NT2/D1 (cell line): ENCODE measurements around the gene KIT.

Experiments used
- DNase-seq: peaks from one replicate; pipeline ENCODE4 v3.0.0-alpha.2; 2011; ENCODE audit warnings: low read depth, low spot score
- H3K27me3 ChIP-seq: 2 replicates; pipeline ENCODE4 v1.6.0; 2011; ENCODE audit warnings: mild to moderate bottlenecking; ENCODE audit not compliant: insufficient read length, insufficient read depth
- H3K36me3 ChIP-seq: 2 replicates; pipeline ENCODE4 v1.6.1; 2011; ENCODE audit warnings: mild to moderate bottlenecking, low read length, mixed read lengths; ENCODE audit not compliant: insufficient read depth, insufficient read length
- H3K4me1 ChIP-seq: 2 replicates; pipeline ENCODE4 v1.5.1; 2011; ENCODE audit not compliant: insufficient read depth, insufficient read length
- H3K4me3 ChIP-seq: 2 replicates; pipeline ENCODE4 v1.5.1; 2011; ENCODE audit warnings: low read depth; ENCODE audit not compliant: insufficient read length
- H3K9ac ChIP-seq: 2 replicates; pipeline ENCODE4 v1.6.0; 2011; ENCODE audit warnings: low read depth; ENCODE audit not compliant: insufficient read length
- H3K9me3 ChIP-seq: 2 replicates; pipeline ENCODE4 v1.5.1; 2011; ENCODE audit warnings: mild to moderate bottlenecking, low read length; ENCODE audit not compliant: insufficient read depth
- SUZ12 ChIP-seq: IDR thresholded peaks from 2 replicates; pipeline ENCODE4 v1.6.1; 2011; ENCODE audit not compliant: insufficient read length, insufficient read depth; ENCODE audit errors: extremely low read depth
- YY1 ChIP-seq: IDR thresholded peaks from 2 replicates; pipeline ENCODE4 v1.6.1; 2011; ENCODE audit not compliant: insufficient read length, insufficient read depth
- ZNF274 ChIP-seq: IDR thresholded peaks from 2 replicates; pipeline ENCODE4 v1.6.1; 2011; ENCODE audit warnings: mild to moderate bottlenecking, low read depth, low read length

The KIT gene

DNA sequence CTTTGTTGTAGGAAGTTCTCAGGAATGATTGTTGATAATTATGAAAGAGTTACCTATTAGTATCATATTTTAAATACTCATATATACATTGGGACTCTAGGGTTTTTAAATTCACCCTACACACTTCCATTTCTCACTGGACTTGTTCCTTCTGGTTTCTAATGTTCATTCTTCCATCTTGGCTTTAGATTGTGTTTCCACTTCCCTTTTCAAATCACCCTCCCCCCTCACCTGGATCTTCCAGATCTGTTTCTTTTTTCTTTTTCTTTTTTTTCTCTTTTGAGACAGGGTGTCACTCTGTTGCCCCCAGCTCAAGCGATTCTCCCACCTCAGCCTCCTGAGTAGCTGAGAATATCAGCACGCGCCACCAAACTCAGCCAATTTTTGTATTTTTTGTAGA lies 6.7 kb upstream of the KIT start:
- Histone ChIP-seq H3K9ac (no peak overlapping the region), H3K4me1 (no peaks in the 10 kb centered on the region), H3K4me3 (no peak overlapping the region), H3K27me3 (peaks cover 14% of the 10 kb centered on the region), H3K36me3 (no peaks in the 10 kb centered on the region), H3K9me3 (no peaks in the 10 kb centered on the region)
- DNase-seq: no peak
- no peak for TF ChIP-seq YY1
- TF ChIP-seq ZNF274: no peak
- TF ChIP-seq SUZ12: no peak

DNA sequence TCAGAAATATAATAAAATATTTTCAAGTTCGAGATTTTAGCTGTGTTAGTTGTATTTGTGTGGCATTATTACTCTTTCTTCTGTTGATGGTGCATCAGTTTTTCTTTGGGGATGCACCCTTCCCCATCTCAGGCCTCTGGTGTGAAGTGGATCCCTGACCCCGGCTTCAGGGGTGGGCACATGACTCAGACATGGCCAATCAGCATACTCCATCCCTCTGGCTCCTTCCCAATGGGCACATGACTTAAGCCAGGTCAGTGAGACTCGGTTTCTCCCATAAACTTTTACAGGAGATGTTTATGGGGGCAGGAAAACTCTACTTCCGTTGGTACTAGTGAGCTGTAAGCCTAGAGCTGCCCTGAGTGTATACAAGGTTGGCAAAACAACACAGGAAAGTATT lies 3.0 kb upstream of the KIT start:
- no peaks in the 10 kb centered on the region for H3K36me3 ChIP-seq
- no peaks in the 10 kb centered on the region for H3K9me3 ChIP-seq
- no peak overlapping the region for H3K9ac ChIP-seq
- TF ChIP-seq ZNF274 (no peak), YY1 (no peak)
- no peak overlapping the region for H3K4me3 ChIP-seq
- H3K27me3 ChIP-seq: peaks cover 37% of the 10 kb centered on the region
- no peak for DNase-seq
- no peaks in the 10 kb centered on the region for H3K4me1 ChIP-seq

DNA sequence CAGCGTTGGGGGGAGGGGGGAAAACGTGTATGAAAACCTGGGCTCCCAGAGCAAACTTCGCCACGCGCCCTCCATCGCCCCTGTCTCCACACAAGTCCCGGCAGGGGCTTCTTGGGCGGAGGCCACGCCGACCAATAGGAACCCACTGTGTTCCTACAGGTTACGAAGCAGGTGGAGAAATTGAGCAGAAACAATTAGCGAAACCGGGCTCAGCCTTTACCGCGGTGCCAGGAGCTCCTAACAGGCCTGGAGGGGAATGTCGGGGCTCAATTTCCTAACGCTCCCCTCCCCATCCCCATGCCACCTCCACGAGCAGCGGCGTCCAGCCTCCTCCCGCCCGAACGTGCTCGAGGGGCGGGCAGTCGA lies 589 bp upstream of the KIT start:
- Histone ChIP-seq H3K36me3 (no peaks in the 10 kb centered on the region), H3K9ac (peak overlapping the region; percentile 67), H3K4me3 (peak overlapping the region; percentile 78), H3K4me1 (no peaks in the 10 kb centered on the region), H3K9me3 (no peaks in the 10 kb centered on the region), H3K27me3 (peaks cover 51% of the 10 kb centered on the region)
- TF ChIP-seq SUZ12: no peak
- DNase-seq: no peak

DNA sequence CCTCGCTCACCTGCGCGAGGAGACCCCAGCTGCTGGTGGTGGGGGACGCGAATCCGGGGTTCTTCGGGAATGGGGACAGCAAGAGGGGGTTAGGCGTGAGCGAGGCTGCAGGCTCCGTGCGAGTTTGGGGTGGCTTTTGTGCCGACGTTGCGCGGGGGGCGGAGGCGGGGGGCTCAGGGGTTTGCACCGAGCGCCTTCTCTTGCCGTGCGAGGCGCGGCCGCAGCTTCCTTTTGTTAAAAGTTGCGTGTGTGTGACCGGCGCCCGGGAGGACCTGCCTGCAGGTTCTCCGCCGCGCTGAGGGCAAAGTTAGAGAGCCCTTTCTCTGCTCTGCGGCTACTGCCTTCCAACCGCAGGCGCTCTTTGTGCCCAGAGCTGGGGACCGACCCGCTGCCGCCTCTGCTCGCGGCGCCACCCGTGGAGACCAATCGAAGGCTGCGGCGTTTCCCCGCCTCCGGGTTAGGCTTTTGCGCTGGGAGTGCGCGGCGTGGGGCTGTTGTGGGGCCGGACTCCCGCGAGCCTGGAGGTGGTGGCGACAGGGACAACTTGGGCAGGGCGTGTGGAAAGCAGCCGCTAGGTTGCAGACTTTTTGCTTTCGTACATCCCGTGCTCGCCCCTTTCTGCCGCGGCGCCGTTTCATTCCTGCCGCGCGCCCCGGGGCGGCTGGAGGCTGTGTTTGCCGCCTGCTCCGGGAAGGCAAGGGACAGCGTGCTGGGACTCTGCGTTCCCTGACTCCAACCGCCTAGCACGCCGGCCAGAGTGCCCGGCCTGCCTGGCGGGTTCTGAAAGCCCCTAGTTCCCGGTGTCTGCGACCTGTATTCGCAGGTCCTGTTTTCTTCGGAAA lies 716 bp downstream of the KIT start:
- H3K9me3 ChIP-seq: no peaks in the 10 kb centered on the region
- DNase-seq: no peak
- no peaks in the 10 kb centered on the region for H3K4me1 ChIP-seq
- H3K27me3 ChIP-seq: peaks cover 51% of the 10 kb centered on the region
- H3K9ac ChIP-seq: peak overlapping the region; percentile 87
- peak overlapping the region; percentile 78 for H3K4me3 ChIP-seq
- no peak for TF ChIP-seq SUZ12
- no peak for TF ChIP-seq YY1
- TF ChIP-seq ZNF274: no peak
- H3K36me3 ChIP-seq: no peaks in the 10 kb centered on the region

DNA sequence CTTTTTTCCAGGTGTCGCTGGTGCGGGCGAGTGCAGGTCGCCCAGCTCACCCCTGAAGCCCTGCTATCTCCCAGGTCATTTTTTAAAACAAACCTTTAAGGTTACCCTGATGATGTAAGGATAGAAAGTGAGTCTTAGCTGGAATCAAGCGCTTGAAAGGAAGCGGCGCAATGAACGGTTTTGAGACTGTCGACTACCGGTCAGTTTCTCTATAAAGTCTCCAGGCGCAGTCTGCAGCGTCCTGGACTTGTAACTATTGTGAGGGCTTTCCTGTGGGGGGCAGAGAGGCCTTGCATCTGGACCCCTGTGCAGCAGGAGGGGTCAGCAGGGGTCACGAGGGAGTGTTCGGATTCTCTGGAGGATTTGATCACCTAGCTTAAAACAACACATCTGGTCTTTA lies 1.6 kb downstream of the KIT start:
- TF ChIP-seq YY1 (no peak), SUZ12 (no peak), ZNF274 (no peak)
- Histone ChIP-seq H3K4me1 (no peaks in the 10 kb centered on the region), H3K27me3 (peaks cover 51% of the 10 kb centered on the region), H3K4me3 (peak overlapping the region; percentile 78), H3K36me3 (no peaks in the 10 kb centered on the region), H3K9ac (peak overlapping the region; percentile 87), H3K9me3 (no peaks in the 10 kb centered on the region)
- DNase-seq: no peak

DNA sequence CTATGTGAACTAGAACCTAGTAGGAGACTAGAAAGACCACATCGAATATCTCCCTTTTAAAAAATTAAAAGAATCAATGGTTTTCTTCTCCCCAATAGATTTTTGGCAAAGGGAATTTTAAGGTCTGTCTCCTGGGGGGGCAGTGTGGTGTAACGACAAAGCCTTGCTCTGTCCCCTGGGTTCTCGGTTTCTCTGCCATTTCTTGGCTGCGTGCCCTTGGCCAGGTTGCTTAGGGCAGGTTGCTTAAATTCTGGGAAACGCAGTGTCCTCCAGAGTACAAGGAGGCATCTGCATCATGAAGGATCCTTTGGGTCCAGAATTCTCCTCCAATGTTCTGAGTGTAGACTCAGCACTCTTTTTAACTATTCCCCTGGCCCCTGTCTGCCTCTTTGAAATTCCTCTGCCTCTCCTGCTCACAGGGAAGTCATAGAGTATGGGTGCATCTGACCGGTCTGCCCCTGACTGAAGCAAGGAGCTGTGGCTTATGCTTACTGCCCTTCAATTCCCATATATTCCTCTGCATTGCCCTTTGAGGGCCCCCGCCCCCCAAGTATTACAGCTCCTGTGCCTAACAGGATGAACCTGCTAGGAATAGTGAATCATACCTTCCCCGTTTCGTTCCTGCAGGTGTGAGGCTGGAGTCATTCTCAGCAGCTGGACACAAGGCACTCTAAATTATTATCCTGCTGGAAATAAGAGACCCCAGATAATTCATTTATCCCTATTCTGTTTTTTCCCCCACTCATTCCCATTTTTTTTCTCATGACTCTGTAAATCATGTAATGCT lies 2.2 kb downstream of the KIT start:
- Histone ChIP-seq H3K36me3 (no peaks in the 10 kb centered on the region), H3K4me1 (no peaks in the 10 kb centered on the region), H3K27me3 (peaks cover 48% of the 10 kb centered on the region), H3K9me3 (no peaks in the 10 kb centered on the region), H3K4me3 (no peak overlapping the region), H3K9ac (no peak overlapping the region)
- DNase-seq: no peak
- TF ChIP-seq YY1 (no peak), SUZ12 (no peak), ZNF274 (no peak)

DNA sequence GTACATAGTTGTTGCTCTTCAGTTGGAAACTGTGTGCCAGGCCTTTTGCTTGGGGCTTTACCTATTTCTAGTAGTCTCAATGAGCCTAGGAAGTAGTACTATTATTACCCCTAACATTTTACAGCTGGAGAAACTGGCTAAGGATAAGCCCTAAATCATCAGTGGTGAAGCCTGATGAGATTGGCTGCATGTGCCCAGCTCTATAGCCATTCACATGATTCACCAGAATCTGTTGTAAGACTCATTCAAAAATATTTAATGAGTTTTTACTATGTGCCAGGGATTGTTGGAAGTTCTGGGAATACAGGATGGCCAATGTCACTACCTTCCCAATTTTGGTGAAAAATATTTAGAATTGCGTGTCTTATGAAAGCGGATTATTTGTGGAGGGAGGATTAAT lies 2.8 kb downstream of the KIT start:
- Histone ChIP-seq H3K9ac (no peak overlapping the region), H3K4me1 (no peaks in the 10 kb centered on the region), H3K4me3 (no peak overlapping the region), H3K36me3 (no peaks in the 10 kb centered on the region), H3K9me3 (no peaks in the 10 kb centered on the region), H3K27me3 (peaks cover 42% of the 10 kb centered on the region)
- no peak for DNase-seq
- TF ChIP-seq SUZ12 (no peak), YY1 (no peak), ZNF274 (no peak)
